ENCODE data around the gene COL4A2.

DNA sequence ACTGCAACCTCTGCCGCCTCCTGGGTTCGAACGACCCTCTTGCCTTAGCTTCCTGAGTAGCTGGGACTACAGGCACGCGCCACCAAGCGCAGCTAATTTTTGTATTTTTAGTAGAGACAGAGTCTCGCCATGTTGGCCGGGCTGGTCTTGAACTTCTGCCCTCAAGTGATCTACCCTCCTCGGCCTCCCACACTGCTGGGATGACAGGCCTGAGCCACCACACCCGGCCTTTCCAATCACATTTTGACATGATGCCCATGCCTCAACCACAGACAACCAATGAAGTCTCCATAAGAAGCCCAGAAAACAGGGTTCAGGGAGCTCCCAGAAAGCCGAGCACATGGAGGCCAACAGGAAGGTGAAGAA, 242.7 kb downstream of the COL4A2 start:
- no peak for TF ChIP-seq GATA3 (IDR thresholded peaks at IDR 0.05; ENCODE audit: low read depth, low read length)
- no peak for TF ChIP-seq GATA2 (IDR thresholded peaks at IDR 0.05; ENCODE audit: low read depth, low read length)

Measured in SH-SY5Y (cell line).